HG02678 (cell line): ENCODE measurements around the gene ZNF735.
"Not testable (repeated sequence)": the region's sequence is repeated elsewhere in the genome, so short reads cannot be mapped to it uniquely, and the experiment has no call there.

Experiments used
- ATAC-seq: cut with Tn5 transposase; IDR thresholded peaks from one replicate; pipeline ENCODE4 v1.9.1; 2021; ENCODE audit warnings: mild to moderate bottlenecking, moderate library complexity; ENCODE audit not compliant: unreplicated experiment

The ZNF735 gene

GRCh38 chr7:64206903-64207302 lies at the start of gene ZNF735:
TSS of gene ZNF735 (plus strand) at chr7:64207203. CDS start at chr7:64207203, 0 bp downstream.
- ATAC-seq = no peak

GRCh38 chr7:64170974-64171373 lies 36.0 kb upstream of the ZNF735 start:
- not testable (repeated sequence) for ATAC-seq

GRCh38 chr7:64174328-64174727 lies 32.7 kb upstream of the ZNF735 start:
- no peak for ATAC-seq

- no peak for ATAC-seq
Observed at GRCh38 chr7:64174941-64175340, 32.1 kb upstream of the ZNF735 start.

GRCh38 chr7:64180989-64181388 lies 26.0 kb upstream of the ZNF735 start:
- no peak for ATAC-seq

- no peak for ATAC-seq
Observed at GRCh38 chr7:64181586-64181985, 25.4 kb upstream of the ZNF735 start.

- no peak for ATAC-seq
Observed at GRCh38 chr7:64182036-64182790, 24.8 kb upstream of the ZNF735 start.

- ATAC-seq = no peak
Observed at GRCh38 chr7:64183126-64183742, 23.8 kb upstream of the ZNF735 start.

GRCh38 chr7:64183827-64184372 lies 23.1 kb upstream of the ZNF735 start:
- no peak for ATAC-seq

- ATAC-seq = no peak
Observed at GRCh38 chr7:64184376-64184775, 22.6 kb upstream of the ZNF735 start.

- ATAC-seq = no peak
Observed at GRCh38 chr7:64187408-64187807, 19.6 kb upstream of the ZNF735 start.

- no peak for ATAC-seq
Observed at GRCh38 chr7:64192148-64192704, 14.8 kb upstream of the ZNF735 start.

GRCh38 chr7:64192775-64193174 lies 14.2 kb upstream of the ZNF735 start:
- no peak for ATAC-seq

- ATAC-seq = not testable (repeated sequence)
Observed at GRCh38 chr7:64219710-64220298, 12.8 kb downstream of the ZNF735 start.

GRCh38 chr7:64223366-64223765 lies 16.4 kb downstream of the ZNF735 start:
- no peak for ATAC-seq

- ATAC-seq = not testable (repeated sequence)
Observed at GRCh38 chr7:64228174-64228573, 21.2 kb downstream of the ZNF735 start, which contains the start of gene ZNF679. TSS of gene ZNF679 (plus strand) at chr7:64228474. CDS start at chr7:64249118, 20,644 bp downstream.

GRCh38 chr7:64266341-64266919 lies 59.4 kb downstream of the ZNF735 start:
- no peak for ATAC-seq
